GM21447 (cell line): Measurements from ENCODE around the gene CHID1.
A peak's percentile ranks its signal among the peaks of the same experiment; 100 is the strongest.

Experiments used
- ATAC-seq: cut with Tn5 transposase; IDR thresholded peaks from one replicate; pipeline ENCODE4 v1.9.1; 2021; ENCODE audit not compliant: unreplicated experiment

The CHID1 gene

DNA sequence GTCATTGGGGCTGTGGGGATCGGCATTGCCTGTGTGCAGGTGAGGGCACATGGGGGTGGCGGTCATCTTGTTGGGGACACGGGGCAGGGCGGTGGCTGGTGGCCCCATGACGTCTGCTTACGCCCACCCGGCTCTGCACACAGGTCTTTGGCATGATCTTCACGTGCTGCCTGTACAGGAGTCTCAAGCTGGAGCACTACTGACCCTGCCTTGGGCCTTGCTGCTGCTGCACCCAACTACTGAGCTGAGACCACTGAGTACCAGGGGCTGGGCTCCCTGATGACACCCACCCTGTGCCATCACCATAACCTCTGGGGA is 72.7 kb downstream of the CHID1 start:
- no peak for ATAC-seq

DNA sequence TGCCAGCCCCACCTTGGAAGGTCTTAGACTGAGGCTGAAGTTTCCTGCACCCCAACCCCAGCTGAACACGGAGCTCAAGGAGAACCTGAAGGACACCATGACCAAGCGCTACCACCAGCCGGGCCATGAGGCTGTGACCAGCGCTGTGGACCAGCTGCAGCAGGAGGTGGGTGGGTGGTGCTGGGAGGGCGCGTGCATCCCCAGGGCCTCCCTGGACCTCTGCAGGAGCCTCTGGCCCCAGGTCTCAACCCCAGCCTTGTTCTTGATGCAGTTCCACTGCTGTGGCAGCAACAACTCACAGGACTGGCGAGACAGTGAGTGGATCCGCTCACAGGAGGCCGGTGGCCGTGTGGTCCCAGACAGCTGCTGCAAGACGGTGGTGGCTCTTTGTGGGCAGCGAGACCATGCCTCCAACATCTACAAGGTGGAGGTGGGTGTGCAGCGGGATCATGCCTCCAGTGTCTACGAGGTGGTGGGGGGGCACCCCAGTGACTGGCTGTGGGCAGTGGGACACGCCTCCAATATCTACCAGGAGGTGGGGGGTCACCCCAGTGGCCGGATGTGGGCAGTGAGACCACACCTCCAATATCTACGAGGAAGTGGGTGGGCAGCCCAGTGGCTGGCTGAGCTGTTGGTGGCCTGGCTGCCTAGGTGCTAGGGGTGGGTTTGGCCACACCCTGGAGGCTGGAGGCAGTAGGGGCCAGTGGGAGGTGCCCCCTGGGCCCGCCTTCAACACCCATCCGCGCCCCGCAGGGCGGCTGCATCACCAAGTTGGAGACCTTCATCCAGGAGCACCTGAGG is 73.2 kb downstream of the CHID1 start:
- no peak for ATAC-seq

DNA sequence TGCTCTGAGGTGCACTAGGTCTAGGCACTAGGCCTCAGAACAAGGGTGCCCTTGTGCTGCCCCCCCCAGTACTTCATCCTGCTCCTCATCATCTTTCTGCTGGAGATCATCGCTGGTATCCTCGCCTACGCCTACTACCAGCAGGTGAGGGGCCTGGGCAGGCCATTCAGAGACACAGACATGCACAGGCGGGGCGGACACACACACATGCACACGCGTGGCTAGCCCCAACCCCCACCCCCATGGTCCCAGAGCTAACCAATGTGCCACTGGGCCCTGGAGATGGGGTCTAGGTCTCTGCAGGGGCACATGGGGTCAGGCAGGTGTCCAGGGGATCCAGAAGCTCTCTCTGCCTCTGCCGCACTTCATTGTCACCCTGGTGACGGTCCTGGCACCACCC is 73.9 kb downstream of the CHID1 start:
- ATAC-seq = no peak

DNA sequence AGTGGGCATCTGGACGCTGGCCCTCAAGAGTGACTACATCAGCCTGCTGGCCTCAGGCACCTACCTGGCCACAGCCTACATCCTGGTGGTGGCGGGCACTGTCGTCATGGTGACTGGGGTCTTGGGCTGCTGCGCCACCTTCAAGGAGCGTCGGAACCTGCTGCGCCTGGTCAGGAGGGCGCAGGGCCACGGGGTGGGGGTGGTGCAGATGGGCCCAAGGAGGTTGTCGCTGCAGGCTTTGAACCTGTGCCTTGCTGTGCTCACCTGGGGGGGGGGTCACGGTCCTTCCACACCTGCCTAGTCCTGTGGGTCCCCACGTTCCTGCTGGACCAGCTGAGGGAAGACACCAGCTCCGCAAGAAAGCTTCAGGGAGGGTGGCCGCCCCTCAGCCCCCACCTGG is 74.3 kb downstream of the CHID1 start:
- no peak for ATAC-seq

DNA sequence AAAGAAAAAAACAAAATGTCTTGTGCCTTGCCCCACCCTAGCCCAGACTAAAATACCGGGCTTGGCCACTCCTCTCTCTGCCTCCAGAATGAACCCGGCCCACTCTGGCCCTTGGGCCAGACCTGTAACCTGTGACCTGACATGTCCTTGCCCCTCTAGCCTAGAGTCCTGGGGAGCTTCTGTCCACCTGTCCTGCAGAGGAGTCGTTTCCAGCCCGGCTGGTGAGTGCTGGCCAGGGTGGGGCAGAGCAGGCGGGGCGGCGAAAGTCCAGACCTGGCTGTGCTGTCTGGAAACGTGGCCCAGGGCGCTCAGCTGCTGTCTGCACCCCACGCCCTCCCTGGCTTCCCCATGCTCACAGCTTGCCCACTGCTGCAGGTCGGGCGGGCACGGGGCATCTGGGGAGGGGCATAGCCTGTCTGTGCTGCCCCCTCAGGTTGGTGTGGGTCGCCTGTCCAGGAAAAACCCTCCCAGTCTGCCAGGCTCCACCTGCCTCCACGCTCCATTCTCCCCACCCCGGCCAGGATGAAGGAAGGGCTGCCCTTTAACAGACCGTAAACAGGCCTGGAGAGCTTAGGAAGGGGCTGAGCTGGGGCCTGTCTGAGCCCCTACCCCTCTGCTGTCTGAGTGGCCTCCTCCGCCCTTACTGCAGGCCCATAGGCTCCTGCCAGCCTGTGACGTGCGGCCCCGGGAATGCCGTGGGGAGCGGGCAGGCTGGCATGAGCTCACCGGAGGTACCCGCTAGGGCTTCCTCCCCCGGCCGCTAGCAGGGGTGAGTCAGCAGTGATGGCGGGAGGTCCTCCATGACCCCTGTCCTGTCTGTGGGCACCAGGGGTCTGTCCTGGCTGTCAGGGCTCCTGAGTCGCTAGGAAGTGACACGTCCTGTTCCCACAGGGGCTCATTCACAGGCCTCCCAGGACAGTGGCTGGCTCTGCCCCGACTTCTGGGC is 76.0 kb downstream of the CHID1 start:
- no peak for ATAC-seq

DNA sequence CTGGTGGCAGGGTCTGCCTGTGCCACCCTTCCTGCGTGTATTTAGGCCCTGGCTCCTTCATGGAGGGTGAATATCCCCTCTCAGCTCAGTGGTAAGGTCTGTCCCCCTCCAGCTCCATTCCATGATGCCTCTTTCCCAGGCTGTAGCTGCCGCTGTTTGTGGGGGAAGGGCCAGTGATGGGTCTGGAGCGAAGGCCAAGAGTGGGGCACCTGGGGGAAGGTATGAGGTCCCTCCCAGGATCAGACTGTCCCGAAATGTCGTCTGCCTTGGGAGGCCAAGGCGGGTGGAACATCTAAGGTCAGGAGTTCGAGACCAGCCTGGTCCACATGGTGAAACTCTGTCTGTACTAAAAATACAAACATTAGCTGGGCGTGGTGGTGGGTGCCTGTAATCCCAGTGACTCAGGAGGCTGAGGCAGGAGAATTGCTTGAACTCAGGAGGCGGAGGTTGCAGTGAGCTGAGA is 76.7 kb downstream of the CHID1 start:
- no peak for ATAC-seq

DNA sequence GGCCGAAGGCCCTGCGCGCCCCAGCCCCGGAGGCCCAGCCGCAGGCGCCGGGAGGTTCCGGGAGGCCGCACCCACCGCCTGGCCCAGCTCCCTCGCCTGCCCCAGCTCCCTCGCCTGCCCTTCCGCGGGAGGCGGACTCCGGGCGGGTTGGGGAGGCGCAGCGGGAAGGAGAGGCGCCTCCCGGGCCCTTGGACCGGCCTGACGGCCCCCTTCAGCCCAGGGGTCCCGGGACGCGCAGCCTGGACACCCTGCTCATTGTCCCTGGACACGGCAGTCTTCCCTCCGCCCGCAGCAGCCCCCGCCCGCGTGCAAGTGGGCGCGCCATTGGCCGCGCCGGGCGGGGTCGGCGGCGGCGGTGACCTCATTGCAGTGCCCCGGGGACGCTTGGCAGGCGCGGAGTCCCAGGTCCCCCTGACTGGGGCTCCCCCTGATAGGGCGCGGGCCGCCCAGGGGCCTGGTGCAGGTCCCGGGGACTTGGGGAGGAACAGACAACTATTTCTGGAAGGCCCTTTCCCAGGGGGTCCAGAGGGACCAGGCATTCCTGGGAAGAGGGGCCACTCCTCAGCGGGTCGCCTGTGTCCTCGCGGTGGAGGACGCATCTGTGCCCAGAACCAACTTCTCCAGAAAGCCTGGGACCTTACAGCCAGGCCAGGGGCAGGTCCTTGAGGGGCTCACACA is 77.4 kb downstream of the CHID1 start:
- peak; percentile 14 for ATAC-seq

DNA sequence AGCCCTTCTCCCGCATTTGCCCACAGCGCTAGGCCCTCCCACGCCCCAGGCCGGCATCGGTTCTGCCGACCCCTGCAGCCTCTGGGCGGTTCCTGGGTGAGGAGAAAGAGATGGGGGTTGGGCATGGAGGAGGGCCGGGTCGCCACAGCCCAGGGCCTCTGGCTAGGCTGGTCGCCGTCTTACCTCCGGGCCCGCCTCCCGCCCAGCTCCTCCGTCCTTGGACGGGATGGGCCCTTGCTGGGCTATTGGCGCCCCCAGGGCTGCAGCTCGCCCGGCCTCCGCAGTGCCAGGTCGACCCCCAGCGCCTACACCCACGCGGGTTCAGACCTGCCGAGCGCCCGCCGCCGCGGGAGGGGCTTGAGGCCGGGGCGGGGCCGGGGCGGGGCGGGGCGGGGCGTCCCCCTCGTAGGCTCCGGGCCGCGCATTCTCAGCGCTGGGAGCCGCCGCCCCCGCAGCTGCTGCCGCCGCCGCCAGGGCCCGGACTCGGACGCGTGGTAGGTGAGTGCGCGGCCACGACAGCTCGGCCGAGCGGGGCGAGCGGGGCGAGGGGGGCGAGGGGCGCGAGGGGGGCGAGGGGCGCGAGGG is 78.0 kb downstream of the CHID1 start, which contains the start of gene CD151:
Gene CD151, plus strand, starts transcription at position 424 of the 585 bp plus-strand sequence. CDS start 3,118 bp downstream, outside the sequence.
- peak; percentile 32 for ATAC-seq

- ATAC-seq = no peak
Observed at GRCh38 chr11:831961-832528, 78.6 kb downstream of the CHID1 start.

- ATAC-seq = no peak
Observed at GRCh38 chr11:831118-831864, 79.3 kb downstream of the CHID1 start.

DNA sequence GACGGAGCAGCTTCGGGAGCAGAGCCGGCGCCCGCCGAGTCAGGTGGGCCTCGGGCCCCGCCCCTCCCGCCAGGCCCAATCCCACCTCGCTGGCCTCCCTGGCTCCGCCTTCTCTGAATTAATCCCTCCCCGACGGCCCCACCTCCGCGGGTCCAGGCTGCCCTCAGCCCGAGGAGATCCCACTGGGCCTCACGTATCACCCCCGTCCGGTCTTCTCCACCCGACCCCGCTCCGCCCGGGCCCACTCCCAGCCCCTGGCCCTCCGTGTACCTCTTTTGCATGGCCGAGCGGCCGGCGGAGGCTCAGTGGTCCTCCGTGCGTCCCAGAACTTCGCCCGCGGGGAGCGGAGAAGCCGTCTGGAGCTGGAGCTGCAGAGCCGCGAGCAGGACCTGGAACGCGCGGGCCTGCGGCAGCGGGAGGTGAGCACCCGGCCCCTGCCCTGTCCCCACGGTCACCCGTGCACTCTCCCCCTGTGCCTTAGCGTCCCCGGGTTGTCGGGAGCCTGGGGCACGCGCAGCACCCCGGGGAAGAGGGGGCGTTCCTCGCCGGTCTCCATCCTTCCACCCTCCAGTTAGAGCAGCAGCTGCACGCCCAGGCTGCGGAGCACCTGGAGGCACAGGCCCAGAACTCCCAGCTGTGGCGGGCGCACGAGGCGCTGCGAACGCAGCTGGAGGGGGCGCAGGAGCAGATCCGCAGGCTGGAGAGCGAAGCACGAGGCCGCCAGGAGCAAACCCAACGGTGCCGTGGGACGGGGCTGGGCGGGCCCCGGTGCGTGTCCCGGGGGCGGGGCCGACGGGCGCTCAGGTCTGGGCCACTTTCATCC is 80.1 kb downstream of the CHID1 start:
- peak; percentile 29 for ATAC-seq

DNA sequence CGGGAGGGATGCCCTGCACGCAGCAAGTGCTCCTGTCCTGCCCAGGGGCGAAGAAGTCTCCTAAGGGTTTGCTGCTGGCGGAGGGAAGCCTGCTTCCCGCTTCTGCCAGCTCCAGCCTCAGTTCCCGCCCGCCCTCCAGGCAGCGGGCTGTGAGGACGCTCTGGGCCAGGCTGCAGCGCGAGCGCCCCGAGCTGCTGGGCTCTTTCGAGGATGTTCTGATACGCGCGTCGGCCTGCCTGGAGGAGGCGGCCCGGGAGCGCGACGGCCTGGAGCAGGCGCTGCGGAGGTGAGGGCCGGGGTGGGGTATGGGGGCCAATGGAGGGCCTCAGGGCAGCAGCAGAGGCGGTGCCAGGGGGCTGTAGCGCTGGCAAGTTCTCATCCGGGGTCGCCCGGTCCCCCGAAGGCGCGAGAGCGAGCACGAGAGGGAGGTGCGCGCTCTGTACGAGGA is 80.7 kb downstream of the CHID1 start:
- no peak for ATAC-seq

DNA sequence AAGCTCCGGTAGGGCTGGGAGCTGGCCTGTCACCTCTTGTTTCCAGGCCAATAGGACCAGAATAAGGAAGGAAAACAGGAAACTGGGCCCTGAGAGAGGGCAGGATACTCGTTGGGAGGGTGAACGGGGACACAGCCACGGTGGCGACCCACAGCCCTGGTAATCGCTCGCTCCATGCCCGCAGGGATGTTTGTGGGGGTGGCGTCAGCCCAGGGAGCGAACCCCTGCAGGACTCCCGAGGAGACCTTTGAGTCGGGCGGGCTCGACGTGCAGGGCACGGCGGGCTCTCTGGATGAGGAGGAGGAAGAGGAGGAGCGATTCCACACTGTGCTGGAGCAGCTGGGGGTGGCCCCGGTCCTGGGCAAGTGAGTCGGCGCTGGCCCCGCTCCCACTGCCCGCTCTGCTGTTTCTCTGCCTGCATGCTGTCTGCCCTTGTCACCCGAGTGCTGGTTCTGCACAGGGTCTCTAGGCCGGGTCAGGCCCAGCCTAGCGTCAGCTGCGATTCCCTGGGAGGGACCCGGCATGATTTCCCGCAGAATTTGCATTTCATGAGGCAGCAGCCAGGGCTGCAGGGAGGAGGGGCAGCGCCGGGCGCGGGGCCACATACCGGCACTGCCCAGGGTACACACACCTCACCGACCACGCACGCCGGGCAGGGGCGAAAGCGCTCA is 81.3 kb downstream of the CHID1 start:
- ATAC-seq = no peak

DNA sequence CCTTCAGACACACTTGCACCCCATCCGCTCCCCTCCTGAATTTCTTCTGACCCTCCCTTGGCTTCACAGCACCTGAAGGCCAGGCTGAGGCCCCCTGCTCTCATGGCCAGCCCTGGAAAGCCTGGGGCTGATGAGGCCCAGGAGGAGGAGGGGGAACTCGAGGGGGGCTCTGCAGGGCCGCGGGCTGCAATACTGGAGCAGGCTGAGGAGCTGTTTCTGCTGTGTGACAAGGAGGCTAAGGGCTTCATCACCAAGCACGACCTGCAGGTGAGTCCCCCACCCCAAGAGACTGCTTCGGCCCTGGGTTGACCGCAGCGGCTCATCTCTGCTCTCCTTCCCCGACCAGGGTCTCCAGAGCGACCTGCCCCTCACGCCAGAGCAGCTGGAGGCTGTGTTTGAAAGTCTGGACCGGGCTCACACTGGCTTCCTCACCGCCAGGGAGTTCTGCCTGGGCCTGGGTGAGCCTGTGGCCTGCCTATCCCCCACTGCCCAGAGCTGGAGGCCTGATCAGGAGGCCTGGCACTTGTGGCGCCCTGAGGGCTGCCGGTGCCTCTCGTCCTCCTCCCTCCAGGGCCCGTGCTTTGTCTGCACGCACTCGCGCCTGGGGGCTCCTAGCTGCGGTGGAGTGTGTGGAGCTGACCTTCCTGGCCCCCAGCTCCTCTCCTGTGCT is 82.0 kb downstream of the CHID1 start:
- no peak for ATAC-seq

DNA sequence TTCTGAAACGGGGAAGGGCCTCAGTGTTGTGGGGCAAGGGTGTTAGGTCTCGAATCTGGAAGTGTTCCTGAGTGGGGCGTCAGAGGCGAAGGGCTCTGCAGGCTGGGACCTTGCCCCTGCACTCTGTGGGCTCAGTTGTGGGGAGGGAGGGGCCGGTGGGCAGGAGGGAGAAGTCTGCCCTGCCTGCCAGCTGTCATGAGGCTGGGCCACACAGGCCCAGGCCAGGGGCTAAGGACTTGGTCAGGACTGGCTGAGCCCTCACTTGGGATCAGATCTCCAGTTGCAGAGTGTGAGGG is 82.8 kb downstream of the CHID1 start, which contains the start of gene CRACR2B:
Gene CRACR2B, plus strand, starts transcription at position 23 of the 296 bp plus-strand sequence. CDS start 689 bp downstream, outside the sequence.
- ATAC-seq = peak; percentile 31

GRCh38 chr11:827146-827896 is 83.3 kb downstream of the CHID1 start:
- peak; percentile 36 for ATAC-seq

DNA sequence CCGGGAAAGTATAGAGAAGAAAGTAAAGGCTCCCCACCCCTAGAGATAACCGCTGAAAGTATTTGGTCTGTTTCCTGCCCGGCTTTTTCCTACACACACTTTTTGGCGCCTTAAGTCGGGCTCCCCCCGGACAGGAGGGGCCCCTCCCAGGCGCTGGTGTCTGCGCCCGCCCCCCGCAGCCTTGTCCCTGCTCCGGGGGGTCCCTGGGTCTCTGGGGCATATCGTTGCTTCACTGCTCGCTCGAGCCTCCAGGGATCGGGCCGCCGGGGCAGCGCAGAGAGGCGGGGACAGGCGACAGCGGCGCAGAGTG is 83.8 kb downstream of the CHID1 start:
- no peak for ATAC-seq
